ENCODE data around the gene SLC17A8. TPM values are rescaled to one million over a fixed set of nuclear protein-coding genes. Genes with fewer than 3 reads are reported as not detected.

The SLC17A8 gene
- polyA plus RNA-seq, 1 donor (not counting 4 experiments of a cell fraction or from before 2014, with no cell fraction given): not detected

DNA sequence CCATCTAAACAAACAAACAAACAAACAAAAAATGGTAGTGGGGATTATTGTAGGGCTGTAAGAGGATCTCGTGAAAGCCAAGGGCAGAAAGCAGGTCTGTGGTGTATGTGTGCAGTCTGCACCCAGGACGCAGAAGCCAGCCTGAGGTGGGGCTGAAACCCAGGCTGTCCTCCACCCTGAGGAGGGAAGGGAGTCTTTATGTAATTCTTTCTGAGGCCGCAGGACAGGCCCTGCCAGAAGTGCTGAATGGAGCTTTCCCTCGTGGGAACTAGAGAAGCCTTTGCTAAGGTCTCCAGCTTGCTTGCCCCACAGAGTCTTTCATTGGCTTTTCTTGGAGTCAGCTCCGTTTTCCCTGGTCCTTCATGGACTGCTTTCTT is 27.7 kb downstream of the SLC17A8 start:
- FAIRE-seq (no peak), DNase-seq (ENCODE audit: low read depth, low spot score) (no peak)
- no peak overlapping the region for H3K4me3 ChIP-seq (ENCODE audit: control insufficient read depth in 2 of 3, extremely low read depth in 1 of 3, insufficient read depth in 2 of 3, low read depth in 1 of 3, low read length in 3 of 3)
- no peak overlapping the region for H2AFZ ChIP-seq (ENCODE audit: control insufficient read depth, low read length)
- no peak for TF ChIP-seq EZH2 (IDR thresholded peaks at IDR 0.05; ENCODE audit: low read length)
- TF ChIP-seq, protein P1, sequence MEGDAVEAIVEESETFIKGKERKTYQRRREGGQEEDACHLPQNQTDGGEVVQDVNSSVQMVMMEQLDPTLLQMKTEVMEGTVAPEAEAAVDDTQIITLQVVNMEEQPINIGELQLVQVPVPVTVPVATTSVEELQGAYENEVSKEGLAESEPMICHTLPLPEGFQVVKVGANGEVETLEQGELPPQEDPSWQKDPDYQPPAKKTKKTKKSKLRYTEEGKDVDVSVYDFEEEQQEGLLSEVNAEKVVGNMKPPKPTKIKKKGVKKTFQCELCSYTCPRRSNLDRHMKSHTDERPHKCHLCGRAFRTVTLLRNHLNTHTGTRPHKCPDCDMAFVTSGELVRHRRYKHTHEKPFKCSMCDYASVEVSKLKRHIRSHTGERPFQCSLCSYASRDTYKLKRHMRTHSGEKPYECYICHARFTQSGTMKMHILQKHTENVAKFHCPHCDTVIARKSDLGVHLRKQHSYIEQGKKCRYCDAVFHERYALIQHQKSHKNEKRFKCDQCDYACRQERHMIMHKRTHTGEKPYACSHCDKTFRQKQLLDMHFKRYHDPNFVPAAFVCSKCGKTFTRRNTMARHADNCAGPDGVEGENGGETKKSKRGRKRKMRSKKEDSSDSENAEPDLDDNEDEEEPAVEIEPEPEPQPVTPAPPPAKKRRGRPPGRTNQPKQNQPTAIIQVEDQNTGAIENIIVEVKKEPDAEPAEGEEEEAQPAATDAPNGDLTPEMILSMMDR (optimal IDR thresholded peaks at IDR 0.05 in 1 of 3, IDR thresholded peaks at IDR 0.05 in 1 of 3, conservative IDR thresholded peaks at IDR 0.05 in 1 of 3; ENCODE audit: extremely low read depth in 1 of 3, insufficient read depth in 2 of 3, low read length in 3 of 3): no peak
- no peaks in the 10 kb centered on the region for H4K20me1 ChIP-seq (ENCODE audit: control insufficient read depth, extremely low read depth, insufficient read depth, low read length)
- no peaks in the 10 kb centered on the region for H3K9me1 ChIP-seq (ENCODE audit: control insufficient read depth, extremely low read depth, insufficient read depth, low read length)
- dilution Hi-C loops (cut with MboI; ENCODE audit: extremely low pct_ligation_motif_present, low sequenced_read_pairs): no loop called here
- no peaks in the 10 kb centered on the region for H3K36me3 ChIP-seq (ENCODE audit: control insufficient read depth in 2 of 2, extremely low read depth in 1 of 2, insufficient read depth in 2 of 2, low read length in 2 of 2)
- no peaks in the 10 kb centered on the region for H3K9me3 ChIP-seq (ENCODE audit: control insufficient read depth, low read depth, low read length)
- H3K4me1 ChIP-seq (ENCODE audit: control insufficient read depth, extremely low read depth, insufficient read depth, low read length): no peaks in the 10 kb centered on the region
- H3K79me2 ChIP-seq (ENCODE audit: control insufficient read depth, insufficient read depth, low read length): no peaks in the 10 kb centered on the region
- H3K27me3 ChIP-seq (ENCODE audit: control insufficient read depth, extremely low read depth, insufficient read depth, low read length): no peaks in the 10 kb centered on the region
- no peak overlapping the region for H3K9ac ChIP-seq (ENCODE audit: control insufficient read depth, extremely low read depth, insufficient read depth, low read length)
- no peak overlapping the region for H3K4me2 ChIP-seq (ENCODE audit: control insufficient read depth, extremely low read depth, insufficient read depth, low read depth, low read length)
- no peak overlapping the region for H3K27ac ChIP-seq (ENCODE audit: control insufficient read depth, insufficient read depth, low read length)

DNA sequence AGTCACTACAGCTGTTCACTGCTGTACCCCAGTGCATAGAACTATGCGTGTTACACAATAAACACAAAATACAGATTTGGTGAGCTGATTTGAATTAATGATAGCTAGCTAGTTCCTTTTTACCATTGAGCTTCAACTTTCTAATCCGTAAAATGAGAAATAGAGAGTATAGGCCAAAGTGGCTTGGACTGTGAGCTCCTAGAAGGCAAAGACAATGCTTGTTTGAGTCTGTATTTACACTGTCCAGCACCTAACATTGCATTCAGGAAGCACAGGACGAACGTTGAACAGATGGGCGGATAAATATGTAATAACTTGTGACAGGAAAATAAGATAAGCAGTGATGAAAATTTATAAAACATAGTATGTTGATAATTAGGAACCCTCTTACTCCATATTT is 31.5 kb downstream of the SLC17A8 start:
- no peak for FAIRE-seq
- dilution Hi-C loops (cut with MboI; ENCODE audit: extremely low pct_ligation_motif_present, low sequenced_read_pairs): no loop called here
- no peaks in the 10 kb centered on the region for H4K20me1 ChIP-seq (ENCODE audit: control insufficient read depth, extremely low read depth, insufficient read depth, low read length)
- H3K27me3 ChIP-seq (ENCODE audit: control insufficient read depth, extremely low read depth, insufficient read depth, low read length): no peaks in the 10 kb centered on the region
- no peak overlapping the region for H3K27ac ChIP-seq (ENCODE audit: control insufficient read depth, insufficient read depth, low read length)
- no peak overlapping the region for H3K4me3 ChIP-seq (ENCODE audit: control insufficient read depth in 2 of 3, extremely low read depth in 1 of 3, insufficient read depth in 2 of 3, low read depth in 1 of 3, low read length in 3 of 3)
- H3K9ac ChIP-seq (ENCODE audit: control insufficient read depth, extremely low read depth, insufficient read depth, low read length): no peak overlapping the region
- no peak overlapping the region for H2AFZ ChIP-seq (ENCODE audit: control insufficient read depth, low read length)
- H3K79me2 ChIP-seq (ENCODE audit: control insufficient read depth, insufficient read depth, low read length): no peaks in the 10 kb centered on the region
- H3K9me3 ChIP-seq (ENCODE audit: control insufficient read depth, low read depth, low read length): no peaks in the 10 kb centered on the region
- H3K4me2 ChIP-seq (ENCODE audit: control insufficient read depth, extremely low read depth, insufficient read depth, low read depth, low read length): no peak overlapping the region
- H3K9me1 ChIP-seq (ENCODE audit: control insufficient read depth, extremely low read depth, insufficient read depth, low read length): no peaks in the 10 kb centered on the region
- TF ChIP-seq, protein P1 (optimal IDR thresholded peaks at IDR 0.05 in 1 of 3, IDR thresholded peaks at IDR 0.05 in 1 of 3, conservative IDR thresholded peaks at IDR 0.05 in 1 of 3; ENCODE audit: extremely low read depth in 1 of 3, insufficient read depth in 2 of 3, low read length in 3 of 3): no peak
- TF ChIP-seq EZH2 (IDR thresholded peaks at IDR 0.05; ENCODE audit: low read length): no peak
- DNase-seq (ENCODE audit: low read depth, low spot score): no peak
- no peaks in the 10 kb centered on the region for H3K36me3 ChIP-seq (ENCODE audit: control insufficient read depth in 2 of 2, extremely low read depth in 1 of 2, insufficient read depth in 2 of 2, low read length in 2 of 2)
- no peaks in the 10 kb centered on the region for H3K4me1 ChIP-seq (ENCODE audit: control insufficient read depth, extremely low read depth, insufficient read depth, low read length)

Measured in keratinocyte (primary cell).